A549 (cell line): ENCODE data around the gene DYRK2.

ENCODE experiments used
- BCL3 ChIP-seq: fragments of >200 bp; sonication (Bioruptor Twin); formaldehyde crosslinking; IDR thresholded peaks from 3 replicates; pipeline ENCODE4 v1.6.1; 2016
- CEBPB ChIP-seq, 2 experiments: fragments of >200 bp in 1 of 2; sonication (Bioruptor Twin) in 1 of 2; formaldehyde crosslinking in 1 of 2; IDR thresholded peaks; 2 replicates each; pipeline ENCODE4 v1.6.1; 2012 to 2016
- CTCF ChIP-seq: fragments of >200 bp; sonication (Bioruptor Twin); formaldehyde crosslinking; IDR thresholded peaks from 3 replicates; pipeline ENCODE4 v1.5.1; 2016
- JUNB ChIP-seq: fragments of >200 bp; sonication (Bioruptor Twin); formaldehyde crosslinking; IDR thresholded peaks from 2 replicates; pipeline ENCODE4 v1.6.1; 2016
- MAFK ChIP-seq: fragments of 450-650 bp; IDR thresholded peaks from 2 replicates; pipeline ENCODE4 v1.6.1; 2014; ENCODE audit not compliant: partially characterized antibody
- MYC ChIP-seq: IDR thresholded peaks from 2 replicates; pipeline ENCODE4 v1.6.1; 2012; ENCODE audit warnings: mild to moderate bottlenecking, inconsistent platforms, low read length, improper control_type of control experiment, borderline replicate concordance
- POLR2A ChIP-seq: IDR thresholded peaks from 2 replicates; pipeline ENCODE4 v1.6.1; 2012; ENCODE audit warnings: mild to moderate bottlenecking, low read length
- POLR2AphosphoS2 ChIP-seq: conservative IDR thresholded peaks from 2 replicates; pipeline ENCODE4 v1.6.1; 2012; ENCODE audit warnings: low read length, improper control_type of control experiment, inconsistent platforms
- RAD21 ChIP-seq, 2 experiments: fragments of >200 bp in 1 of 2; sonication (Bioruptor Twin) in 1 of 2; formaldehyde crosslinking in 1 of 2; IDR thresholded peaks in 1 of 2; conservative IDR thresholded peaks in 1 of 2; 2 replicates in 1 of 2; 3 replicates in 1 of 2; pipeline ENCODE4 v1.6.1; 2012 to 2018; ENCODE audit warnings: inconsistent platforms in 1 of 2
- RCOR1 ChIP-seq: fragments of 150-350 bp; IDR thresholded peaks from 2 replicates; pipeline ENCODE4 v1.6.1; 2014; ENCODE audit warnings: antibody characterized with exemption, low read length, low read depth
- TF ChIP-seq, protein P1 (sequence below): IDR thresholded peaks from 2 replicates; pipeline ENCODE4 v1.6.1; 2012; ENCODE audit warnings: low read depth, borderline replicate concordance

GRCh38 chr12:67671892-67672291, 23.3 kb downstream of the DYRK2 start:
- TF ChIP-seq CTCF (no peak), MYC (no peak), RCOR1 (no peak), POLR2A (no peak), JUNB (no peak), CEBPB (IDR thresholded peaks at IDR 0.05) (no peak), POLR2AphosphoS2 (no peak), RAD21 (conservative IDR thresholded peaks at IDR 0.05 in 1 of 2, IDR thresholded peaks at IDR 0.05 in 1 of 2) (no peak), MAFK (no peak), BCL3 (no peak)
- TF ChIP-seq, protein P1, sequence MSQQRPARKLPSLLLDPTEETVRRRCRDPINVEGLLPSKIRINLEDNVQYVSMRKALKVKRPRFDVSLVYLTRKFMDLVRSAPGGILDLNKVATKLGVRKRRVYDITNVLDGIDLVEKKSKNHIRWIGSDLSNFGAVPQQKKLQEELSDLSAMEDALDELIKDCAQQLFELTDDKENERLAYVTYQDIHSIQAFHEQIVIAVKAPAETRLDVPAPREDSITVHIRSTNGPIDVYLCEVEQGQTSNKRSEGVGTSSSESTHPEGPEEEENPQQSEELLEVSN, result no peak
